Measurements from ENCODE around the gene CCSER1. TPM values are rescaled to one million over a fixed set of nuclear protein-coding genes. Genes with fewer than 3 reads are reported as not detected.

The CCSER1 gene
- total and polyA plus RNA-seq, 2 donors (not counting 1 experiment from before 2014, with no cell fraction given) = 10.7 to 39.5 TPM

DNA sequence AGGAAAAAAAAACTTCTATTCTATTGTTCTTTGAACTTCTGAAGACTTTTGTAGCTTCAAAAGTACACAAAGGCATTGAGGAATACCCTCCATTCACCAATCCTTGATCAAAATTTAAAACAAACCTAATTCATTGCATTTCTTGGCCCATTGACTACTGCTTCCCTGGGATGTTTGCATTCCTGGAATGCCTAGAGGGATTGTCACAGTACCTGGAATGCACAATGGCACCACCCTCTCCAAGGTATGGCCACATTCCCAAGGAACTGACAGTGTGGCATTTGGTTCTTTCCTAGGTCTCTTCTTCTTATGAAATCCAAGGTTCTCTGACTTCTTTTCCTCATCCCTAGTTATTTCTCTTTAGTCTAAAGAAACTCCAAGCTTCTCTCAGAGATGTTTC lies 600.7 kb downstream of the CCSER1 start:
- intact Hi-C loops (cut with micrococcal nuclease) = no loop called here
- no peaks in the 10 kb centered on the region for H3K4me1 Mint-ChIP-seq
- Histone ChIP-seq H3K36me3 (replicated peaks in 1 of 2; ENCODE audit: control extremely low read depth in 1 of 2, control insufficient read depth in 1 of 2, extremely low read depth in 1 of 2, insufficient read depth in 2 of 2, low read length in 1 of 2) (no peaks in the 10 kb centered on the region), H3K9me3 (ENCODE audit: control extremely low read depth in 1 of 3, control insufficient read depth in 2 of 3, insufficient read depth in 1 of 3, low read length in 2 of 3) (no peaks in the 10 kb centered on the region), H3K4me3 (ENCODE audit: control extremely low read depth in 1 of 5, extremely low read depth in 1 of 5, insufficient read depth in 1 of 5, low read depth in 2 of 5, low read length in 4 of 5) (no peak overlapping the region), H3K4me1 (ENCODE audit: control insufficient read depth in 2 of 2, insufficient read depth in 2 of 2, low read length in 2 of 2) (no peaks in the 10 kb centered on the region), H3K79me2 (ENCODE audit: control insufficient read depth, insufficient read depth, low read length) (no peaks in the 10 kb centered on the region), H2AFZ (ENCODE audit: insufficient read depth, low read depth, low read length, poor library complexity, severe bottlenecking) (no peak overlapping the region), H3K4me2 (replicated peaks; ENCODE audit: low read depth, low read length, poor library complexity, severe bottlenecking) (no peak overlapping the region), H3K27me3 (replicated peaks in 1 of 4; ENCODE audit: control extremely low read depth in 1 of 4, control insufficient read depth in 3 of 4, insufficient read depth in 4 of 4, low read length in 3 of 4) (no peaks in the 10 kb centered on the region), H4K20me1 (ENCODE audit: control insufficient read depth, insufficient read depth, low read length, poor library complexity, severe bottlenecking) (no peaks in the 10 kb centered on the region), H3K9ac (ENCODE audit: low read length) (no peak overlapping the region), H3K27ac (ENCODE audit: low read length in 2 of 2) (no peak overlapping the region)
- ATAC-seq (ENCODE audit: low read depth) (no peak), DNase-seq (no peak)
- no peak overlapping the region for H3K27ac Mint-ChIP-seq
- TF ChIP-seq CTCF (IDR thresholded peaks at IDR 0.05) = no peak
- TF ChIP-seq EZH2 (IDR thresholded peaks at IDR 0.05; ENCODE audit: borderline replicate concordance, insufficient read depth, low read depth, low read length, poor library complexity, severe bottlenecking) = no peak
- CTCF ChIA-PET = no interaction called here
- H3K9me3 Mint-ChIP-seq (ENCODE audit: insufficient read depth) = no peaks in the 10 kb centered on the region
- POLR2A ChIA-PET = no interaction called here
- no peak overlapping the region for H3K4me3 Mint-ChIP-seq
- H3K27me3 Mint-ChIP-seq = no peaks in the 10 kb centered on the region

DNA sequence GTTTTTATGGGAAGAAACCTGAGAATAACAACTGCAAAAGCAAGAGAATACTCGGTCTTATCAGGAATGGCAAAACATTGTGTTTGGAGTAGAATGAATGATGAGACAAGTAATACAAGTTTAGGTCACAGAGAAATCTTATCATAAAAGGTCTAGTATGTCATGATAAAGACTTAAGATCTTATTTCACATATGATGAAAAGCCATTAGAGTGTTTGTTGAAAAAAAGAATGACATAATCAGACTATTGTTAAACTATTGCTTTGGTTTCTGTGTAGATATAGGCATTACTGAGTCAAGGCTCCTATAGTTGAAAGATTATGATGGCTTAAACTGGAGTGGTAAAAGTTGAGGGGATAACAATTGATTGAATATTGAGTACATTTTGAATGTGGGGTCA lies 603.6 kb downstream of the CCSER1 start:
- H3K4me1 ChIP-seq (ENCODE audit: control insufficient read depth in 2 of 2, insufficient read depth in 2 of 2, low read length in 2 of 2) = no peaks in the 10 kb centered on the region
- ATAC-seq (ENCODE audit: low read depth) = no peak
- no peak overlapping the region for H3K4me2 ChIP-seq (replicated peaks; ENCODE audit: low read depth, low read length, poor library complexity, severe bottlenecking)
- no peaks in the 10 kb centered on the region for H3K36me3 ChIP-seq (replicated peaks in 1 of 2; ENCODE audit: control extremely low read depth in 1 of 2, control insufficient read depth in 1 of 2, extremely low read depth in 1 of 2, insufficient read depth in 2 of 2, low read length in 1 of 2)
- H3K4me3 Mint-ChIP-seq = no peak overlapping the region
- WGBS (ENCODE audit: insufficient coverage) = no CpG with 5 or more reads among the region's 1 CpG
- H4K20me1 ChIP-seq (ENCODE audit: control insufficient read depth, insufficient read depth, low read length, poor library complexity, severe bottlenecking) = no peaks in the 10 kb centered on the region
- H3K27ac ChIP-seq (ENCODE audit: low read length in 2 of 2) = no peak overlapping the region
- no peak overlapping the region for H2AFZ ChIP-seq (ENCODE audit: insufficient read depth, low read depth, low read length, poor library complexity, severe bottlenecking)
- TF ChIP-seq CTCF (IDR thresholded peaks at IDR 0.05) (no peak), EZH2 (IDR thresholded peaks at IDR 0.05; ENCODE audit: borderline replicate concordance, insufficient read depth, low read depth, low read length, poor library complexity, severe bottlenecking) (no peak)
- no peaks in the 10 kb centered on the region for H3K27me3 Mint-ChIP-seq
- H3K9me3 ChIP-seq (ENCODE audit: control extremely low read depth in 1 of 3, control insufficient read depth in 2 of 3, insufficient read depth in 1 of 3, low read length in 2 of 3) = no peaks in the 10 kb centered on the region
- no peak overlapping the region for H3K27ac Mint-ChIP-seq
- H3K27me3 ChIP-seq (replicated peaks in 1 of 4; ENCODE audit: control extremely low read depth in 1 of 4, control insufficient read depth in 3 of 4, insufficient read depth in 4 of 4, low read length in 3 of 4) = no peaks in the 10 kb centered on the region
- intact Hi-C loops (cut with micrococcal nuclease) = no loop called here
- no peak for DNase-seq
- no peaks in the 10 kb centered on the region for H3K79me2 ChIP-seq (ENCODE audit: control insufficient read depth, insufficient read depth, low read length)
- no peak overlapping the region for H3K4me3 ChIP-seq (ENCODE audit: control extremely low read depth in 1 of 5, extremely low read depth in 1 of 5, insufficient read depth in 1 of 5, low read depth in 2 of 5, low read length in 4 of 5)
- H3K9me3 Mint-ChIP-seq (ENCODE audit: insufficient read depth) = no peaks in the 10 kb centered on the region
- ChIA-PET POLR2A (no interaction called here), CTCF (no interaction called here)
- no peaks in the 10 kb centered on the region for H3K4me1 Mint-ChIP-seq
- no peak overlapping the region for H3K9ac ChIP-seq (ENCODE audit: low read length)

Measured in B cell (primary cell).